SK-N-SH treated with all-trans-retinoic acid at 6 μM for 48 hours (cell line): ENCODE data around the gene ASCL2.
"Not testable (repeated sequence)": the region's sequence is repeated elsewhere in the genome, so short reads cannot be mapped to it uniquely, and the experiment has no call there.

Experiments used
- ATAC-seq: fragments of 200-7000 bp; cut with Tn5 transposase; 3 replicates; pipeline ENCODE4 v1.9.1; 2020; ENCODE audit warnings: mild to moderate bottlenecking, moderate library complexity
- ARNTL ChIP-seq: fragments of 450-650 bp; formaldehyde crosslinking; IDR thresholded peaks from 2 replicates; pipeline ENCODE4 v1.5.0; 2020; ENCODE audit warnings: low read depth, mild to moderate bottlenecking, moderate library complexity, borderline replicate concordance
- BACH2 ChIP-seq: fragments of 250-450 bp; sonication (Bioruptor Pico); IDR thresholded peaks from 2 replicates; pipeline ENCODE4 v1.9.0; 2021; ENCODE audit warnings: mild to moderate bottlenecking, borderline replicate concordance
- CREB5 ChIP-seq: fragments of 250-450 bp; sonication (Bioruptor Pico); IDR thresholded peaks from 2 replicates; pipeline ENCODE4 v1.5.1; 2020; ENCODE audit warnings: low read depth, mild to moderate bottlenecking, moderate library complexity
- CSDC2 ChIP-seq: fragments of 250-450 bp; sonication (Bioruptor Pico); IDR thresholded peaks from 2 replicates; pipeline ENCODE4 v1.5.0; 2020; ENCODE audit warnings: mild to moderate bottlenecking, moderate library complexity
- CSRNP3 ChIP-seq: fragments of 250-450 bp; sonication (Bioruptor Pico); IDR thresholded peaks from 2 replicates; pipeline ENCODE4 v1.5.1; 2021; ENCODE audit warnings: mild to moderate bottlenecking, moderate library complexity
- ESRRG ChIP-seq: fragments of 250-450 bp; sonication (Bioruptor Pico); IDR thresholded peaks from 2 replicates; pipeline ENCODE4 v1.6.1; 2021; ENCODE audit warnings: mild to moderate bottlenecking
- GLIS3 ChIP-seq: fragments of 250-450 bp; sonication (Bioruptor Pico); IDR thresholded peaks from 2 replicates; pipeline ENCODE4 v1.5.0; 2020; ENCODE audit warnings: mild to moderate bottlenecking, moderate library complexity
- OSR1 ChIP-seq: fragments of 250-450 bp; sonication (Bioruptor Pico); IDR thresholded peaks from 2 replicates; pipeline ENCODE4 v1.8.0; 2022; ENCODE audit warnings: moderate library complexity, mild to moderate bottlenecking, inconsistent platforms
- PATZ1 ChIP-seq: fragments of 250-450 bp; sonication (Bioruptor Pico); IDR thresholded peaks from 2 replicates; pipeline ENCODE4 v1.8.0; 2020; ENCODE audit warnings: mild to moderate bottlenecking, moderate library complexity, borderline replicate concordance
- POU6F1 ChIP-seq: fragments of 250-450 bp; sonication (Bioruptor Pico); IDR thresholded peaks from 2 replicates; pipeline ENCODE4 v1.8.0; 2021; ENCODE audit warnings: low read depth, mild to moderate bottlenecking, moderate library complexity, borderline replicate concordance
- PPARA ChIP-seq: fragments of 250-450 bp; sonication (Bioruptor Pico); IDR thresholded peaks from 2 replicates; pipeline ENCODE4 v1.5.0; 2020; ENCODE audit warnings: mild to moderate bottlenecking, borderline replicate concordance
- RARB ChIP-seq: fragments of 250-450 bp; sonication (Bioruptor Pico); IDR thresholded peaks from 2 replicates; pipeline ENCODE4 v1.8.0; 2021; ENCODE audit warnings: mild to moderate bottlenecking, moderate library complexity
- SNAI2 ChIP-seq: fragments of 250-450 bp; sonication (Bioruptor Pico); IDR thresholded peaks from 2 replicates; pipeline ENCODE4 v1.5.0; 2020; ENCODE audit warnings: mild to moderate bottlenecking, moderate library complexity
- TCF4 ChIP-seq: fragments of 250-450 bp; sonication (Bioruptor Pico); IDR thresholded peaks from 2 replicates; pipeline ENCODE4 v1.8.0; 2021; ENCODE audit warnings: mild to moderate bottlenecking, moderate library complexity, borderline replicate concordance
- TSHZ2 ChIP-seq: fragments of 250-450 bp; sonication (Bioruptor Pico); IDR thresholded peaks from 2 replicates; pipeline ENCODE4 v1.5.0; 2020; ENCODE audit warnings: mild to moderate bottlenecking, moderate library complexity
- ZC3H10 ChIP-seq: fragments of 250-450 bp; sonication (Bioruptor Pico); IDR thresholded peaks from 2 replicates; pipeline ENCODE4 v1.5.1; 2021; ENCODE audit warnings: mild to moderate bottlenecking, moderate library complexity
- ZFP3 ChIP-seq: fragments of 250-450 bp; sonication (Bioruptor Pico); IDR thresholded peaks from 2 replicates; pipeline ENCODE4 v1.5.0; 2020; ENCODE audit warnings: mild to moderate bottlenecking, moderate library complexity
- ZFP30 ChIP-seq: fragments of 450-650 bp; formaldehyde crosslinking; IDR thresholded peaks from 2 replicates; pipeline ENCODE4 v1.5.0; 2022; ENCODE audit warnings: mild to moderate bottlenecking, moderate library complexity
- ZNF565 ChIP-seq: fragments of 450-650 bp; formaldehyde crosslinking; conservative IDR thresholded peaks from 2 replicates; pipeline ENCODE4 v1.5.0; 2020; ENCODE audit warnings: low read depth, mild to moderate bottlenecking, moderate library complexity
- ZNF70 ChIP-seq: fragments of 450-650 bp; formaldehyde crosslinking; IDR thresholded peaks from 2 replicates; pipeline ENCODE4 v1.5.0; 2020; ENCODE audit warnings: mild to moderate bottlenecking, moderate library complexity
- ZNF8 ChIP-seq: fragments of 450-650 bp; formaldehyde crosslinking; IDR thresholded peaks from 2 replicates; pipeline ENCODE4 v1.5.0; 2020; ENCODE audit warnings: mild to moderate bottlenecking, moderate library complexity

Gene ASCL2

GRCh38 chr11:2289350-2289749, 19.0 kb upstream of the ASCL2 start:
- no peak for TF ChIP-seq ZC3H10 (CRISPR knock-in tag)
- no peak for TF ChIP-seq ARNTL
- TF ChIP-seq RARB = no peak
- TF ChIP-seq ZFP3 (CRISPR knock-in tag) = no peak
- TF ChIP-seq GLIS3 (CRISPR knock-in tag) = no peak
- no peak for TF ChIP-seq CSRNP3
- no peak for TF ChIP-seq ESRRG (CRISPR knock-in tag)
- TF ChIP-seq, all 23 proteins: peak for 0
- ATAC-seq = no peak

DNA sequence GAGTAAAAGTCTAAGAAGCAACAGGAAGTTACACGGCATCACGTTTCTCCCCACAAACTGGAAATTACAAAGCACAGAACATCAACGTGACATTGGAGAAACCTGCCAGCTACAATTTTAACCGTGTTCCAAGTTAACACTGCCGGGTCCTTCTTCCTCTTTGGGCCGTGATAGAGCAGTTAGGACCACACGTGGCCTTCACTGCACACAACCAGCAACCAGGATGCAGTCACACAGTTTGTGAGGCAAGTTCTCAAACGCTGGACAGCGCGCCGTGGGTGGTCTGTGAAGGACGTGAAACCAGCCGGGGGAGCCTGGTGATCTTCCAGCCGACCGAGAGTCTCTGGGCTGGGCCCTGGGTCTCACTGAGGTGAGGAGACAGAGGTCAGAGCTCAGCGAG, 16.7 kb upstream of the ASCL2 start:
- ATAC-seq = no peak
- TF ChIP-seq ZFP3 (CRISPR knock-in tag) = no peak
- TF ChIP-seq PATZ1 (CRISPR knock-in tag) = no peak
- no peak for TF ChIP-seq CREB5 (CRISPR knock-in tag)
- no peak for TF ChIP-seq CSRNP3
- TF ChIP-seq BACH2 (CRISPR knock-in tag) = no peak
- TF ChIP-seq ZNF565 (CRISPR knock-in tag) = no peak
- no peak for TF ChIP-seq ZFP30 (CRISPR knock-in tag)
- no peak for TF ChIP-seq TCF4 (CRISPR knock-in tag)
- TF ChIP-seq, all 23 proteins: peak for 0

GRCh38 chr11:2286350-2286749, 16.0 kb upstream of the ASCL2 start:
- ATAC-seq = not testable (repeated sequence)

DNA sequence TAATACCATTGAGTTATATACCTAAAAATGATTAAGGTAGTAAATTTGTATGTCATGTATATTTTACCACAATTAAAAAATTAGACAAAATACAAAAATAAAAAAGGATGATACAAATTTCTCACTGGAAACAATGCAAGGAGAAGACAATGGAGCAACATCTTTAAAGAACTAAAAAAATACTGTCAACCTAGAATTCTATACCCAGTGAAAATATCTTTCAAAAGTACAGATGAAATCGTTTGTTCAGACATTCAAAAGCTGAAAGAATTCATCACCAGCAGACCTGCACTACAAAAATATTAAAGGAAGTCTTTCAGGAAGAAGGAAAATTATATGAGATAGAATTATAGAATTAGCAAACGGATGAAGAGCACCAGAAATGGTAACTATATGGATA, 9.8 kb upstream of the ASCL2 start:
- ATAC-seq = no peak
- TF ChIP-seq ZFP30 (CRISPR knock-in tag) (no peak), ZNF70 (CRISPR knock-in tag) (no peak), PPARA (no peak), CSRNP3 (no peak), RARB (no peak), SNAI2 (CRISPR knock-in tag) (no peak), BACH2 (CRISPR knock-in tag) (no peak), CSDC2 (CRISPR knock-in tag) (no peak), OSR1 (CRISPR knock-in tag) (no peak), ZNF8 (CRISPR knock-in tag) (no peak), PATZ1 (CRISPR knock-in tag) (no peak), TSHZ2 (CRISPR knock-in tag) (no peak), CREB5 (CRISPR knock-in tag) (no peak), ZNF565 (CRISPR knock-in tag) (no peak), POU6F1 (no peak)
